Lower lobe of right lung (tissue), 2 donors: ENCODE measurements around the gene TOP2A. TPM values are rescaled to one million over a fixed set of nuclear protein-coding genes. Genes with fewer than 3 reads are reported as not detected.

Experiments used
- ATAC-seq, 2 donors: fragments of 200-7000 bp; cut with Tn5 transposase; one replicate each; pipeline ENCODE4 v1.9.1; 2020 to 2022; ENCODE audit warnings: mild to moderate bottlenecking in 2 of 2, moderate library complexity in 2 of 2
- DNase-seq: peaks from one replicate; pipeline ENCODE4 v3.0.0-alpha.2; 2020
- H3K27ac ChIP-seq: fragments of 200-600 bp; one replicate; pipeline ENCODE4 v1.8.0; 2022
- H3K27me3 ChIP-seq: fragments of 200-600 bp; one replicate; pipeline ENCODE4 v1.8.0; 2022; ENCODE audit warnings: low read depth
- H3K36me3 ChIP-seq: fragments of 200-600 bp; one replicate; pipeline ENCODE4 v1.8.0; 2022; ENCODE audit warnings: mild to moderate bottlenecking
- H3K4me1 ChIP-seq: fragments of 200-600 bp; one replicate; pipeline ENCODE4 v1.8.0; 2022
- H3K4me3 ChIP-seq: fragments of 200-600 bp; one replicate; pipeline ENCODE4 v1.8.0; 2022; ENCODE audit warnings: mild to moderate bottlenecking
- H3K9me3 ChIP-seq: fragments of 200-600 bp; one replicate; pipeline ENCODE4 v1.8.0; 2022
- CTCF ChIP-seq: fragments of 200-600 bp; IDR thresholded peaks from one replicate; pipeline ENCODE4 v1.8.0; 2022; ENCODE audit warnings: antibody characterized with exemption, mild to moderate bottlenecking
- intact Hi-C: fragments of 100-400 bp; cut with DNase I; formaldehyde crosslinking; loops from one replicate; pipeline ENCODE4 v1.11.0; 2022
- total RNA-seq: library from RNA; stranded (reverse); fragmentation: NEBNext Ultra II Directional; extraction: Animal tissue kit (Norgen Biotek cat#: 25700); gene quantifications from one replicate; pipeline ENCODE4 v1.2.1, GENCODE V29; 2021
- donor health status: DM: no; HTN: yes; CAD: no; lungs with severe emphysema.

The TOP2A gene
- total RNA-seq, 1 donor from 2014 or later = 6.7 TPM

DNA sequence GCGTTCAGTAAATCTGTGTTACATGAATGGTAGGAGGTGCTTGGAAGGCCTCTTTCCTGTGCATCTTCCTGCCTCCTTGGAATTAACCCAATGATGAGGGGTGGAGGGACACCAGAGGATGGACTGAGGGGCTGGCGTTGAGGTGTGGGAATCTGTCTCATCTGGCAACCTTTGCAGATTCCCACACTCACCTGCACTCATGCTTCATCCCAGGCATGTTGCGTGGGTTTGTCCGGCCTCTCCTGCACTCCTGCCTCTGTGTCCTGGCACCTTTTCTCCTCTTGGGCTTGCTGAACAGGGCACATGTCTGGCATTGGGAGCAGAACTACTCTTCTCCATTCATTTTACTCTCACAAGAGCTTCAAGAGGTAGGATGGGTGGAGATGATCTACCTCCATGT lies 22.5 kb upstream of the TOP2A start:
- intact Hi-C loops = no loop called here
- no peak for ATAC-seq
- H3K4me3 ChIP-seq = no peak overlapping the region
- no peak overlapping the region for H3K27ac ChIP-seq
- no peaks in the 10 kb centered on the region for H3K27me3 ChIP-seq
- no peak for DNase-seq
- no peaks in the 10 kb centered on the region for H3K9me3 ChIP-seq
- peaks cover 35% of the 10 kb centered on the region for H3K4me1 ChIP-seq
- TF ChIP-seq CTCF = no peak
- H3K36me3 ChIP-seq = no peaks in the 10 kb centered on the region

- Histone ChIP-seq H3K4me1 (peaks cover 27% of the 10 kb centered on the region), H3K4me3 (no peak overlapping the region), H3K9me3 (no peaks in the 10 kb centered on the region), H3K36me3 (no peaks in the 10 kb centered on the region), H3K27ac (no peak overlapping the region), H3K27me3 (no peaks in the 10 kb centered on the region)
- intact Hi-C loops = no loop called here
- DNase-seq = no peak
- TF ChIP-seq CTCF = no peak
- ATAC-seq = no peak
These were observed 19.5 kb upstream of the TOP2A start for GRCh38 chr17:40437095-40437732.

GRCh38 chr17:40436636-40437035 lies 18.9 kb upstream of the TOP2A start:
- ATAC-seq = no peak
- intact Hi-C loops = no loop called here
- Histone ChIP-seq H3K27me3 (no peaks in the 10 kb centered on the region), H3K9me3 (no peaks in the 10 kb centered on the region), H3K36me3 (no peaks in the 10 kb centered on the region), H3K4me1 (peaks cover 24% of the 10 kb centered on the region), H3K4me3 (no peak overlapping the region), H3K27ac (no peak overlapping the region)
- no peak for TF ChIP-seq CTCF
- no peak for DNase-seq

GRCh38 chr17:40433551-40434415 lies 16.1 kb upstream of the TOP2A start:
- TF ChIP-seq CTCF = peak; percentile 41
- Histone ChIP-seq H3K9me3 (no peaks in the 10 kb centered on the region), H3K4me3 (no peak overlapping the region), H3K27ac (no peak overlapping the region), H3K36me3 (no peaks in the 10 kb centered on the region), H3K27me3 (no peaks in the 10 kb centered on the region), H3K4me1 (peaks cover 20% of the 10 kb centered on the region)
- DNase-seq (no peak), ATAC-seq (peak in 1 of 2 donors; percentile 39)
- intact Hi-C loops = no loop called here

DNA sequence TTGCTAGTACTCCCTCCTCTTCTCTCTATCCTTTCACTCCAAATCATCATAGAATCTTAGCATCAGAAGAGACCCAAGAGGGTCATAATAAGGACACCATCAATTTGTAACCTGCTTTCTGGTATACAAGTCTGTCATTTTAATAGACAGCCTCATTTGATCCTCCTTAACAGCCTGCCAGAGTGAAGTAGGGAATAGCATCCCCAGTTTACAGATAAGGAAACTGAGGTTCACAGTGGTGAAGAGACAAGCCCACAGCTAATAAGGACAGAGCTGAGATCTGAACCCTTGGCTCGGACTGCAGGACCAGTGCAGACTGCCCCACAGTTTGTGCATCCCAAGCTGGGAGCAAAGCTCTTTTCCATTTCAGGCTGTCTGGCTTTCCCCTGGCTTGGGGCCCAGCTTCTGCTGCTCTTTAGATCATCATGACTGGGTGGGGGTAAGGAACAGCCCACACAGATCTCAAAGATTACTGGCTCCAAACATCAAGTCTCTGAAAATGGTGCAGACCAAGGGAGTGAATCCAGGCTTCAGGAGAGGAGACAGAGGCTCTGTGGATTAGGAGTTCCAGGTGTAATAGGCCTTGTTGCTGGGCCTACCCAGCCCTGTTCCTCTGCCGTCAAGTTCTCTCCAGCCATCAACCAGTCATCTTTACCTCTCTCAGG lies 15.3 kb upstream of the TOP2A start:
- H3K4me3 ChIP-seq = no peak overlapping the region
- no peak for DNase-seq
- H3K36me3 ChIP-seq = no peaks in the 10 kb centered on the region
- ATAC-seq = no peak
- no peaks in the 10 kb centered on the region for H3K9me3 ChIP-seq
- H3K4me1 ChIP-seq = peaks cover 20% of the 10 kb centered on the region
- no peak overlapping the region for H3K27ac ChIP-seq
- TF ChIP-seq CTCF = no peak
- no peaks in the 10 kb centered on the region for H3K27me3 ChIP-seq
- intact Hi-C loops = no loop called here
